ENCODE results near the gene ATP1A2. TPM values are rescaled to one million over a fixed set of nuclear protein-coding genes. Genes with fewer than 3 reads are reported as not detected.

The ATP1A2 gene
- total RNA-seq, 1 donor from 2014 or later, result 11.0 TPM

GRCh38 chr1:160090760-160091159, 24.8 kb upstream of the ATP1A2 start:
- Histone ChIP-seq H3K27ac (no peak overlapping the region), H3K27me3 (no peaks in the 10 kb centered on the region), H3K9me3 (no peaks in the 10 kb centered on the region), H3K4me1 (no peaks in the 10 kb centered on the region), H3K36me3 (peaks cover 0 to 55% of the 10 kb centered on the region in 2 donors), H3K4me3 (no peak overlapping the region)
- TF ChIP-seq, protein P1, sequence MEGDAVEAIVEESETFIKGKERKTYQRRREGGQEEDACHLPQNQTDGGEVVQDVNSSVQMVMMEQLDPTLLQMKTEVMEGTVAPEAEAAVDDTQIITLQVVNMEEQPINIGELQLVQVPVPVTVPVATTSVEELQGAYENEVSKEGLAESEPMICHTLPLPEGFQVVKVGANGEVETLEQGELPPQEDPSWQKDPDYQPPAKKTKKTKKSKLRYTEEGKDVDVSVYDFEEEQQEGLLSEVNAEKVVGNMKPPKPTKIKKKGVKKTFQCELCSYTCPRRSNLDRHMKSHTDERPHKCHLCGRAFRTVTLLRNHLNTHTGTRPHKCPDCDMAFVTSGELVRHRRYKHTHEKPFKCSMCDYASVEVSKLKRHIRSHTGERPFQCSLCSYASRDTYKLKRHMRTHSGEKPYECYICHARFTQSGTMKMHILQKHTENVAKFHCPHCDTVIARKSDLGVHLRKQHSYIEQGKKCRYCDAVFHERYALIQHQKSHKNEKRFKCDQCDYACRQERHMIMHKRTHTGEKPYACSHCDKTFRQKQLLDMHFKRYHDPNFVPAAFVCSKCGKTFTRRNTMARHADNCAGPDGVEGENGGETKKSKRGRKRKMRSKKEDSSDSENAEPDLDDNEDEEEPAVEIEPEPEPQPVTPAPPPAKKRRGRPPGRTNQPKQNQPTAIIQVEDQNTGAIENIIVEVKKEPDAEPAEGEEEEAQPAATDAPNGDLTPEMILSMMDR (IDR thresholded peaks at IDR 0.05), result no peak
- TF ChIP-seq POLR2A (IDR thresholded peaks at IDR 0.05) (no peak), POLR2AphosphoS5 (IDR thresholded peaks at IDR 0.05; ENCODE audit: insufficient read depth in 1 of 2, low read depth in 1 of 2) (no peak)
- DNase-seq (ENCODE audit: extremely low spot score in 2 of 2), result no peak
- intact Hi-C loops (cut with DNase I), result loop anchor here (10.0 kb wide), 1 partner anchor 166 kb away; the partner anchor contains the start of gene TAGLN2

GRCh38 chr1:160091666-160092223, 23.8 kb upstream of the ATP1A2 start:
- intact Hi-C loops (cut with DNase I), result loop anchor here (10.0 kb wide), 1 partner anchor 167 kb away; the partner anchor contains the start of gene TAGLN2
- Histone ChIP-seq H3K27ac (no peak overlapping the region), H3K27me3 (no peaks in the 10 kb centered on the region), H3K9me3 (no peaks in the 10 kb centered on the region), H3K4me1 (peaks cover 8% of the 10 kb centered on the region), H3K36me3 (peaks cover 0 to 55% of the 10 kb centered on the region in 2 donors), H3K4me3 (no peak overlapping the region)
- TF ChIP-seq POLR2A (IDR thresholded peaks at IDR 0.05) (no peak), POLR2AphosphoS5 (IDR thresholded peaks at IDR 0.05; ENCODE audit: insufficient read depth in 1 of 2, low read depth in 1 of 2) (no peak)
- TF ChIP-seq, protein P1 (IDR thresholded peaks at IDR 0.05), result no peak
- no peak for DNase-seq (ENCODE audit: extremely low spot score in 2 of 2)

GRCh38 chr1:160092366-160093068, 23.0 kb upstream of the ATP1A2 start:
- H3K27me3 ChIP-seq, result no peaks in the 10 kb centered on the region
- TF ChIP-seq POLR2AphosphoS5 (IDR thresholded peaks at IDR 0.05; ENCODE audit: insufficient read depth in 1 of 2, low read depth in 1 of 2), result no peak
- TF ChIP-seq POLR2A (IDR thresholded peaks at IDR 0.05), result no peak
- TF ChIP-seq, protein P1 (IDR thresholded peaks at IDR 0.05), result no peak
- intact Hi-C loops (cut with DNase I), result loop anchor here (10.0 kb wide), 1 partner anchor 168 kb away; the partner anchor contains the start of gene TAGLN2
- peaks cover 0 to 55% of the 10 kb centered on the region in 2 donors for H3K36me3 ChIP-seq
- H3K9me3 ChIP-seq, result no peaks in the 10 kb centered on the region
- DNase-seq (ENCODE audit: extremely low spot score in 2 of 2), result no peak
- H3K4me1 ChIP-seq, result peaks cover 16% of the 10 kb centered on the region
- H3K27ac ChIP-seq, result no peak overlapping the region
- H3K4me3 ChIP-seq, result no peak overlapping the region

GRCh38 chr1:160093069-160093395, 22.5 kb upstream of the ATP1A2 start:
- Histone ChIP-seq H3K27ac (no peak overlapping the region), H3K4me3 (no peak overlapping the region), H3K4me1 (peaks cover 21% of the 10 kb centered on the region), H3K27me3 (no peaks in the 10 kb centered on the region), H3K36me3 (peaks cover 0 to 55% of the 10 kb centered on the region in 2 donors), H3K9me3 (no peaks in the 10 kb centered on the region)
- no peak for DNase-seq (ENCODE audit: extremely low spot score in 2 of 2)
- intact Hi-C loops (cut with DNase I), result loop anchor here (10.0 kb wide), 1 partner anchor 168 kb away; the partner anchor contains the start of gene TAGLN2
- TF ChIP-seq, protein P1 (IDR thresholded peaks at IDR 0.05), result no peak
- no peak for TF ChIP-seq POLR2A (IDR thresholded peaks at IDR 0.05)
- no peak for TF ChIP-seq POLR2AphosphoS5 (IDR thresholded peaks at IDR 0.05; ENCODE audit: insufficient read depth in 1 of 2, low read depth in 1 of 2)

Data from vagina (tissue), 2 donors.